H1 (cell line): Measurements from ENCODE around the gene GMEB2. TPM values are rescaled to one million over a fixed set of nuclear protein-coding genes. Genes with fewer than 3 reads are reported as not detected.

Experiments used
- CTCF ChIA-PET: fragments of 300-600 bp; sonication (Branson Sonifier 250); formaldehyde crosslinking; loops from one replicate; lab custom pipeline; 2021; ENCODE audit not compliant: partially characterized antibody; lab: Charles Lee
- POLR2A ChIA-PET: fragments of 300-600 bp; sonication (Branson Sonifier 250); formaldehyde crosslinking; loops from one replicate; lab custom pipeline; 2021; ENCODE audit warnings: inconsistent platforms; ENCODE audit not compliant: partially characterized antibody; lab: Charles Lee
- DNase-seq, 2 experiments: peaks; one replicate each; pipeline versions ENCODE4 v3.0.0 to v3.0.0-alpha.2; 2010 to 2022; ENCODE audit warnings: low spot score in 2 of 2, low read depth in 1 of 2, mixed read lengths in 1 of 2
- FAIRE-seq: peaks from 2 replicates; lab custom pipeline; 2011; peaks lifted over from hg19 to GRCh38; lab: Jason Lieb, UNC
- H2AFZ ChIP-seq: 2 replicates; pipeline ENCODE4 v1.8.1; 2012; ENCODE audit warnings: low read length, inconsistent platforms
- H2AK5ac ChIP-seq: 2 replicates; pipeline ENCODE4 v1.6.1; 2013; ENCODE audit warnings: low read depth, low read length
- H2BK120ac ChIP-seq: replicated peaks from 2 replicates; pipeline ENCODE3; 2013; ENCODE audit warnings: low read depth, low read length, inconsistent platforms
- H2BK12ac ChIP-seq: 2 replicates; pipeline ENCODE4 v1.6.1; 2013; ENCODE audit warnings: low read depth, low read length
- H2BK15ac ChIP-seq: 2 replicates; pipeline ENCODE4 v1.6.1; 2013; ENCODE audit warnings: low read length
- H2BK20ac ChIP-seq: 2 replicates; pipeline ENCODE4 v1.6.1; 2013; ENCODE audit warnings: low read length
- H2BK5ac ChIP-seq: 2 replicates; pipeline ENCODE4 v1.6.1; 2013; ENCODE audit warnings: low read depth, low read length
- H3K14ac ChIP-seq: 2 replicates; pipeline ENCODE4 v1.6.1; 2013; ENCODE audit warnings: inconsistent platforms; ENCODE audit not compliant: insufficient read length
- H3K18ac ChIP-seq: 2 replicates; pipeline ENCODE4 v1.6.1; 2013; ENCODE audit warnings: low read length; ENCODE audit errors: extremely low read depth
- H3K23ac ChIP-seq: 2 replicates; pipeline ENCODE4 v1.6.1; 2013; ENCODE audit warnings: inconsistent platforms; ENCODE audit not compliant: insufficient read length
- H3K23me2 ChIP-seq: 2 replicates; pipeline ENCODE4 v1.6.1; 2013; ENCODE audit warnings: low read depth, low read length
- H3K27ac ChIP-seq: 2 replicates; pipeline ENCODE4 v1.6.1; 2011; ENCODE audit warnings: low read depth, low read length, inconsistent platforms
- H3K27me3 ChIP-seq, 4 experiments: replicated peaks in 1 of 4; 1 replicate in 1 of 4; 2 replicates in 3 of 4; pipeline versions ENCODE4 v1.6.1 to v1.8.1; 2011 to 2013; ENCODE audit warnings: low read length in 3 of 4, mild to moderate bottlenecking in 3 of 4, inconsistent platforms in 2 of 4, mixed read lengths in 2 of 4, moderate library complexity in 1 of 4; ENCODE audit not compliant: control insufficient read depth in 3 of 4, insufficient read depth in 3 of 4; ENCODE audit errors: extremely low read depth in 1 of 4
- H3K36me3 ChIP-seq, 4 experiments: 2 replicates each; pipeline versions ENCODE4 v1.6.1 to v1.8.1; 2011 to 2013; ENCODE audit warnings: mild to moderate bottlenecking in 4 of 4, low read length in 3 of 4, moderate library complexity in 2 of 4, control low read depth in 1 of 4, inconsistent platforms in 1 of 4; ENCODE audit not compliant: insufficient read depth in 4 of 4, control insufficient read depth in 2 of 4
- H3K4ac ChIP-seq: replicated peaks from 2 replicates; pipeline ENCODE3; 2013; ENCODE audit warnings: low read length, low read depth, mixed read lengths, inconsistent platforms; ENCODE audit not compliant: insufficient read length
- H3K4me1 ChIP-seq, 4 experiments: replicated peaks in 1 of 4; 1 replicate in 1 of 4; 2 replicates in 3 of 4; pipeline versions ENCODE4 v1.6.1 to v1.8.1; 2011 to 2013; ENCODE audit warnings: low read length in 3 of 4, inconsistent platforms in 2 of 4, mixed read lengths in 1 of 4; ENCODE audit not compliant: insufficient read depth in 4 of 4, control insufficient read depth in 3 of 4
- H3K4me2 ChIP-seq, 2 experiments: 2 replicates each; pipeline versions ENCODE4 v1.6.1 to v1.8.1; 2011 to 2013; ENCODE audit warnings: low read depth in 2 of 2, low read length in 2 of 2, control low read depth in 1 of 2, inconsistent platforms in 1 of 2, mild to moderate bottlenecking in 1 of 2; ENCODE audit not compliant: insufficient read depth in 1 of 2
- H3K4me3 ChIP-seq, 4 experiments: fragments of 200-600, 300-600 bp in 1 of 4; sonication (generic), shearing (Covaris generic), sonication (Bioruptor Twin) in 1 of 4; 2 replicates each; pipeline versions ENCODE4 v1.5.1 to v1.8.1; 2011 to 2016; ENCODE audit warnings: low read length in 4 of 4, low read depth in 3 of 4, control low read depth in 2 of 4, inconsistent platforms in 2 of 4, mild to moderate bottlenecking in 2 of 4, mixed read lengths in 1 of 4, moderate library complexity in 1 of 4; ENCODE audit not compliant: insufficient read depth in 2 of 4; ENCODE audit errors: extremely low read depth in 1 of 4
- H3K56ac ChIP-seq: replicated peaks from 2 replicates; pipeline ENCODE3; 2013; ENCODE audit warnings: low read depth, mild to moderate bottlenecking, mixed read lengths, low read length, inconsistent platforms; ENCODE audit not compliant: insufficient read length
- H3K79me1 ChIP-seq: 2 replicates; pipeline ENCODE4 v1.6.1; 2013; ENCODE audit warnings: low read depth, low read length, control low read depth
- H3K79me2 ChIP-seq, 2 experiments: 2 replicates each; pipeline versions ENCODE4 v1.6.1 to v1.8.1; 2012 to 2013; ENCODE audit warnings: low read length in 2 of 2, mild to moderate bottlenecking in 2 of 2, inconsistent platforms in 1 of 2; ENCODE audit not compliant: insufficient read depth in 2 of 2, control insufficient read depth in 1 of 2
- H3K9ac ChIP-seq, 4 experiments: replicated peaks in 1 of 4; 1 replicate in 1 of 4; 2 replicates in 3 of 4; pipeline versions ENCODE4 v1.6.1 to v1.8.1; 2011 to 2013; ENCODE audit warnings: low read depth in 3 of 4, low read length in 3 of 4, control low read depth in 2 of 4, mild to moderate bottlenecking in 2 of 4, moderate library complexity in 2 of 4, inconsistent platforms in 1 of 4; ENCODE audit errors: extremely low read depth in 1 of 4
- H3K9me3 ChIP-seq, 2 experiments: 2 replicates each; pipeline versions ENCODE4 v1.6.1 to v1.8.1; 2012 to 2013; ENCODE audit warnings: mild to moderate bottlenecking in 2 of 2, moderate library complexity in 2 of 2, control low read depth in 1 of 2, inconsistent platforms in 1 of 2, low read depth in 1 of 2, low read length in 1 of 2, mixed read lengths in 1 of 2; ENCODE audit not compliant: insufficient read depth in 2 of 2
- H4K20me1 ChIP-seq, 2 experiments: replicated peaks in 1 of 2; 2 replicates each; pipeline versions ENCODE3 to v1.8.1; 2011 to 2013; ENCODE audit warnings: inconsistent platforms in 2 of 2, low read length in 2 of 2, mild to moderate bottlenecking in 1 of 2; ENCODE audit not compliant: insufficient read depth in 2 of 2, control insufficient read depth in 1 of 2
- H4K5ac ChIP-seq: 2 replicates; pipeline ENCODE4 v1.6.1; 2013; ENCODE audit warnings: low read length, low read depth, mixed read lengths, inconsistent platforms; ENCODE audit not compliant: insufficient read length
- H4K8ac ChIP-seq: 2 replicates; pipeline ENCODE4 v1.8.0; 2013; ENCODE audit warnings: mild to moderate bottlenecking, moderate library complexity, low read length, inconsistent platforms; ENCODE audit not compliant: insufficient read depth; ENCODE audit errors: extremely low read depth
- H4K91ac ChIP-seq: replicated peaks from 2 replicates; pipeline ENCODE3; 2013; ENCODE audit warnings: low read length, mixed read lengths, inconsistent platforms; ENCODE audit not compliant: insufficient read length
- EGR1 ChIP-seq: IDR thresholded peaks from 2 replicates; pipeline ENCODE4 v1.6.1; 2011; ENCODE audit warnings: low read depth, low read length, borderline replicate concordance
- EZH2 ChIP-seq: fragments of 200-600 bp; sonication (generic); IDR thresholded peaks from 2 replicates; pipeline ENCODE4 v1.7.1; 2012; ENCODE audit warnings: low read depth, mild to moderate bottlenecking, moderate library complexity, low read length, inconsistent platforms; ENCODE audit not compliant: severe bottlenecking
- MAFK ChIP-seq: IDR thresholded peaks from 2 replicates; pipeline ENCODE4 v1.6.1; 2012; ENCODE audit warnings: low read depth, mild to moderate bottlenecking, improper control_type of control experiment, low read length
- SP2 ChIP-seq: IDR thresholded peaks from 2 replicates; pipeline ENCODE4 v1.6.1; 2012; ENCODE audit warnings: mild to moderate bottlenecking, low read length, inconsistent platforms
- WGBS, 2 experiments: shearing (Covaris generic) in 1 of 2; methylation state at CpG; one replicate each; pipeline versions ENCODE4 v1.1.6 to v1.1.7; 2013 to 2015; ENCODE audit warnings: low lambda C conversion rate in 2 of 2, mixed read lengths in 2 of 2, inconsistent platforms in 1 of 2, low coverage in 1 of 2, missing lambda C conversion rate in 1 of 2; ENCODE audit not compliant: insufficient replicate concordance in 2 of 2, insufficient coverage in 1 of 2, insufficient read length in 1 of 2; ENCODE audit errors: extremely low coverage in 1 of 2, missing lambda C conversion rate in 1 of 2; 5-methylcytosine and 5-hydroxymethylcytosine counted together
- polyA plus RNA-seq, 7 experiments: library from polyadenylated mRNA; depleted of rRNA in 3 of 7; stranded (reverse) in 5 of 7; unstranded in 2 of 7; fragments of >200 nt in 5 of 7; fragments of 200-250 nt in 2 of 7; gene quantifications; 1 replicate in 5 of 7; 2 replicates in 1 of 7; 4 replicates in 1 of 7; pipeline versions ENCODE4 v1.2.1 to v1.2.3, GENCODE V29; 2011 to 2013; ENCODE audit warnings: missing spikeins in 2 of 7, mixed read lengths in 2 of 7
- total RNA-seq: library from RNA; stranded (reverse); fragmentation: NEBNext Ultra II Directional; extraction: Animal tissue kit (Norgen Biotek cat#: 25700); gene quantifications from 2 replicates; pipeline ENCODE4 v1.2.1, GENCODE V29; 2021

The GMEB2 gene
- total and polyA plus RNA-seq, 2 of the 8 experiments (the other 6 are each of a cell fraction or from before 2014, with no cell fraction given), result 12.9 to 14.2 TPM

GRCh38 chr20:63568170-63568981, 58.5 kb downstream of the GMEB2 start:
- no peak overlapping the region for H3K18ac ChIP-seq
- DNase-seq (no peak), FAIRE-seq (no peak)
- H3K4me1 ChIP-seq, result peaks cover 0 to 3% (median 1%) of the 10 kb centered on the region in 4 experiments; a peak in 3 of 7 replicates
- H3K79me2 ChIP-seq, result no peaks in the 10 kb centered on the region
- WGBS, 2 experiments, result 93% methylated on average over 25 of the region's 43 CpGs; no CpG with 5 or more reads in 1 of the 2 experiments
- H3K56ac ChIP-seq, result no peak overlapping the region
- no peaks in the 10 kb centered on the region for H3K23me2 ChIP-seq
- no peak overlapping the region for H2BK20ac ChIP-seq
- H3K4me2 ChIP-seq, result no peak overlapping the region
- H3K4ac ChIP-seq, result no peak overlapping the region
- no peak overlapping the region for H2BK12ac ChIP-seq
- H3K79me1 ChIP-seq, result no peaks in the 10 kb centered on the region
- no peak overlapping the region for H3K23ac ChIP-seq
- no peak overlapping the region for H3K9ac ChIP-seq
- H3K36me3 ChIP-seq, result no peaks in the 10 kb centered on the region; a peak in 1 of 8 replicates
- POLR2A ChIA-PET, result interaction anchor here (0.6 to 1.6 kb wide), 3 partner anchors 12 to 174 kb away, joined by 3 to 5 read pairs (median 4); no protein-coding TSS in a partner anchor
- H4K8ac ChIP-seq, result peak overlapping the region; percentile 51
- H4K91ac ChIP-seq, result no peak overlapping the region
- H4K20me1 ChIP-seq, result peaks cover 0 to 3% of the 10 kb centered on the region in 2 experiments
- no peaks in the 10 kb centered on the region; a peak in 1 of 7 replicates for H3K27me3 ChIP-seq
- H3K9me3 ChIP-seq, result no peaks in the 10 kb centered on the region
- H3K27ac ChIP-seq, result no peak overlapping the region
- H3K14ac ChIP-seq, result no peak overlapping the region
- H4K5ac ChIP-seq, result no peak overlapping the region
- H2AFZ ChIP-seq, result no peak overlapping the region
- no peak overlapping the region for H3K4me3 ChIP-seq
- H2BK15ac ChIP-seq, result no peak overlapping the region
- H2BK5ac ChIP-seq, result no peak overlapping the region
- CTCF ChIA-PET, result interaction anchor here (2.6 kb wide), 1 partner anchor 30 kb away, joined by 8 read pairs; no protein-coding TSS in a partner anchor
- no peak overlapping the region for H2BK120ac ChIP-seq
- H2AK5ac ChIP-seq, result no peak overlapping the region
- TF ChIP-seq MAFK, result no peak
- no peak for TF ChIP-seq EGR1
- TF ChIP-seq SP2, result no peak
- TF ChIP-seq EZH2, result no peak
